HCT116 (cell line): Measurements from ENCODE around the gene TRIP13. TPM values are rescaled to one million over a fixed set of nuclear protein-coding genes. Genes with fewer than 3 reads are reported as not detected.

Source experiments
- ATAC-seq: fragments of 200-7000 bp; cut with Tn5 transposase; 2 replicates; pipeline ENCODE4 v1.9.1; 2020; ENCODE audit warnings: mild to moderate bottlenecking, moderate library complexity
- BruUV-seq: library from RNA; stranded (reverse); fragments of 400-500 nt; replicated peaks from 2 replicates; lab custom pipeline; 2021; lab: Mats Ljungman, UMichigan
- CTCF ChIA-PET: fragments of 300-600 bp; sonication (Branson Sonifier 250); formaldehyde crosslinking; loops from one replicate; lab custom pipeline; 2021; ENCODE audit warnings: antibody characterized with exemption; lab: Charles Lee
- POLR2A ChIA-PET: fragments of 300-600, 350-600 bp; sonication (Branson Sonifier 250); formaldehyde crosslinking; loops from one replicate; lab custom pipeline; 2021; ENCODE audit warnings: antibody characterized with exemption; lab: Charles Lee
- RAD21 ChIA-PET, 2 experiments: fragments of 300-600 bp; sonication (Branson Sonifier 250); formaldehyde crosslinking; loops; one replicate each; lab custom pipeline; 2023; ENCODE audit warnings: low total read pairs in 2 of 2; ENCODE audit not compliant: uncharacterized antibody in 2 of 2, unreplicated experiment in 2 of 2, low non-redundant PET in 1 of 2; lab: Charles Lee
- DNase-seq: peaks from one replicate; pipeline ENCODE4 v3.0.0-alpha.2; 2010; ENCODE audit warnings: low read depth, low spot score
- H2AFZ ChIP-seq: fragments of 200-600 bp; shearing (Covaris generic), sonication (generic); 2 replicates; pipeline ENCODE4 v1.6.1; 2017; ENCODE audit warnings: low read depth, mixed run types, mixed read lengths, antibody characterized with exemption, low read length; ENCODE audit not compliant: poor library complexity, severe bottlenecking
- H3K27ac ChIP-seq: 2 replicates; pipeline ENCODE4 v1.5.1; 2012; ENCODE audit warnings: low read depth, low read length
- H3K27me3 ChIP-seq: fragments of 200-600 bp; sonication (generic); 2 replicates; pipeline ENCODE4 v1.6.1; 2016; ENCODE audit warnings: mixed run types, low read length, mixed read lengths; ENCODE audit not compliant: insufficient read depth
- H3K36me3 ChIP-seq, 2 experiments: fragments of 200-500 bp in 1 of 2; fragments of 200-600 bp in 1 of 2; sonication (Bioruptor generic) in 1 of 2; sonication (generic) in 1 of 2; 2 replicates each; pipeline versions ENCODE4 v1.5.1 to v1.6.1; 2014 to 2016; ENCODE audit warnings: low read length in 2 of 2, inconsistent platforms in 1 of 2, mixed read lengths in 1 of 2, mixed run types in 1 of 2; ENCODE audit not compliant: insufficient read depth in 2 of 2, control insufficient read depth in 1 of 2
- H3K4me1 ChIP-seq, 2 experiments: fragments of 200-600 bp in 1 of 2; sonication (generic) in 1 of 2; 2 replicates each; pipeline versions ENCODE4 v1.5.1 to v1.6.1; 2012 to 2017; ENCODE audit warnings: low read length in 2 of 2, inconsistent platforms in 1 of 2, mild to moderate bottlenecking in 1 of 2, mixed read lengths in 1 of 2, mixed run types in 1 of 2, moderate library complexity in 1 of 2; ENCODE audit not compliant: insufficient read depth in 2 of 2, control insufficient read depth in 1 of 2
- H3K4me2 ChIP-seq: fragments of 200-600 bp; sonication (generic); 2 replicates; pipeline ENCODE4 v1.6.1; 2017; ENCODE audit warnings: mixed run types, low read length, mixed read lengths
- H3K4me3 ChIP-seq, 2 experiments: fragments of 200-600 bp in 1 of 2; sonication (generic) in 1 of 2; replicated peaks in 1 of 2; 2 replicates each; pipeline ENCODE4 v1.5.1; 2011 to 2016; ENCODE audit warnings: low read length in 2 of 2, control low read depth in 1 of 2, low read depth in 1 of 2, mild to moderate bottlenecking in 1 of 2, mixed read lengths in 1 of 2, mixed run types in 1 of 2
- H3K79me2 ChIP-seq: fragments of 200-600 bp; sonication (generic); 2 replicates; pipeline ENCODE4 v1.6.1; 2017; ENCODE audit warnings: mild to moderate bottlenecking, mixed run types, low read length, moderate library complexity, mixed read lengths; ENCODE audit not compliant: insufficient read depth
- H3K9ac ChIP-seq: fragments of 200-600 bp; sonication (generic); 2 replicates; pipeline ENCODE4 v1.6.1; 2016; ENCODE audit warnings: low read length, mixed read lengths
- H3K9me2 ChIP-seq: fragments of 200-600 bp; sonication (generic), shearing (Covaris generic); 2 replicates; pipeline ENCODE4 v1.6.1; 2017; ENCODE audit warnings: mixed run types, mild to moderate bottlenecking, moderate library complexity; ENCODE audit not compliant: insufficient read depth
- H3K9me3 ChIP-seq, 2 experiments: fragments of 200-500 bp in 1 of 2; fragments of 200-600 bp in 1 of 2; sonication (Bioruptor generic) in 1 of 2; sonication (generic) in 1 of 2; 2 replicates each; pipeline ENCODE4 v1.6.1; 2014 to 2017; ENCODE audit warnings: low read length in 2 of 2, mixed read lengths in 2 of 2, inconsistent platforms in 1 of 2, low read depth in 1 of 2, mild to moderate bottlenecking in 1 of 2, mixed run types in 1 of 2, moderate library complexity in 1 of 2; ENCODE audit not compliant: control insufficient read depth in 1 of 2, insufficient read depth in 1 of 2
- H4K20me1 ChIP-seq: fragments of 200-600 bp; sonication (generic), shearing (Covaris generic); 2 replicates; pipeline ENCODE4 v1.6.1; 2017; ENCODE audit warnings: mixed run types, mild to moderate bottlenecking, moderate library complexity; ENCODE audit not compliant: insufficient read depth
- ATF3 ChIP-seq: IDR thresholded peaks from 2 replicates; pipeline ENCODE4 v1.6.1; 2012
- CBX3 ChIP-seq: IDR thresholded peaks from 2 replicates; pipeline ENCODE4 v1.6.1; 2012; ENCODE audit warnings: low read depth
- CEBPB ChIP-seq: IDR thresholded peaks from 2 replicates; pipeline ENCODE4 v1.6.1; 2012; ENCODE audit warnings: low read depth
- EGR1 ChIP-seq: IDR thresholded peaks from 2 replicates; pipeline ENCODE4 v1.6.1; 2012; ENCODE audit warnings: low read depth
- ELF1 ChIP-seq: IDR thresholded peaks from 2 replicates; pipeline ENCODE4 v1.6.1; 2012; ENCODE audit warnings: low read depth, borderline replicate concordance
- EZH2phosphoT487 ChIP-seq: fragments of 200-600 bp; IDR thresholded peaks from 2 replicates; pipeline ENCODE4 v1.6.1; 2018; ENCODE audit warnings: antibody characterized with exemption, borderline replicate concordance
- FOSL1 ChIP-seq: IDR thresholded peaks from 2 replicates; pipeline ENCODE4 v1.6.1; 2012; ENCODE audit warnings: low read depth
- JUND ChIP-seq: IDR thresholded peaks from 2 replicates; pipeline ENCODE4 v1.6.1; 2012
- POLR2A ChIP-seq: IDR thresholded peaks from 2 replicates; pipeline ENCODE4 v1.7.0; 2011; ENCODE audit warnings: borderline replicate concordance; ENCODE audit not compliant: insufficient read depth, insufficient read length; ENCODE audit errors: extremely low read depth
- POLR2AphosphoS5 ChIP-seq: IDR thresholded peaks from 2 replicates; pipeline ENCODE4 v1.6.1; 2011; ENCODE audit warnings: mild to moderate bottlenecking, low read depth, low read length, moderate library complexity
- RAD21 ChIP-seq: IDR thresholded peaks from 2 replicates; pipeline ENCODE4 v1.6.1; 2012; ENCODE audit warnings: low read depth, mild to moderate bottlenecking
- REST ChIP-seq: IDR thresholded peaks from 2 replicates; pipeline ENCODE4 v1.6.1; 2012; ENCODE audit warnings: low read depth
- SP1 ChIP-seq: IDR thresholded peaks from 2 replicates; pipeline ENCODE4 v1.6.1; 2012; ENCODE audit warnings: low read depth
- SRF ChIP-seq: IDR thresholded peaks from 2 replicates; pipeline ENCODE4 v1.6.1; 2012; ENCODE audit warnings: low read depth
- TCF7L2 ChIP-seq: IDR thresholded peaks from 2 replicates; pipeline ENCODE4 v1.7.0; 2011; ENCODE audit warnings: borderline replicate concordance, inconsistent platforms; ENCODE audit not compliant: insufficient read depth, insufficient read length; ENCODE audit errors: extremely low read depth
- ZFX ChIP-seq: fragments of 450-650 bp; IDR thresholded peaks from 2 replicates; pipeline ENCODE4 v1.6.1; 2017
- ZNF274 ChIP-seq: fragments of 200-500 bp; sonication (Bioruptor generic); IDR thresholded peaks from 2 replicates; pipeline ENCODE4 v1.6.1; 2014; ENCODE audit warnings: mild to moderate bottlenecking, low read depth, low read length, inconsistent platforms
- intact Hi-C: fragments of 100-400 bp; cut with micrococcal nuclease; formaldehyde crosslinking; loops from 2 replicates; pipeline ENCODE4 v1.10.0; 2022
- total RNA-seq: library from RNA; stranded (reverse); gene quantifications from one replicate; pipeline ENCODE4 v1.2.1, GENCODE V29; 2021; ENCODE audit not compliant: unreplicated experiment
- TF ChIP-seq, protein P1 (sequence below): IDR thresholded peaks from 2 replicates; pipeline ENCODE4 v1.6.1; 2011; ENCODE audit warnings: mild to moderate bottlenecking, low read length, moderate library complexity; ENCODE audit not compliant: insufficient replicate concordance; ENCODE audit errors: extremely low read depth
- TF ChIP-seq, protein P2 (sequence below), 3 experiments: fragments of 200-600 bp in 1 of 3; sonication (generic) in 1 of 3; IDR thresholded peaks in 2 of 3; conservative IDR thresholded peaks in 1 of 3; 2 replicates each; pipeline ENCODE4 v1.5.1; 2012 to 2017; ENCODE audit warnings: low read depth in 2 of 3, low read length in 2 of 3, antibody characterized with exemption in 1 of 3, borderline replicate concordance in 1 of 3, control low read depth in 1 of 3, mild to moderate bottlenecking in 1 of 3, mixed read lengths in 1 of 3, mixed run types in 1 of 3, moderate library complexity in 1 of 3; ENCODE audit not compliant: insufficient read depth in 1 of 3
- TF ChIP-seq, protein P3 (sequence below): IDR thresholded peaks from 2 replicates; pipeline ENCODE4 v1.6.1; 2012

Gene TRIP13
- total RNA-seq, 1 experiment from 2014 or later: 45.0 TPM

DNA sequence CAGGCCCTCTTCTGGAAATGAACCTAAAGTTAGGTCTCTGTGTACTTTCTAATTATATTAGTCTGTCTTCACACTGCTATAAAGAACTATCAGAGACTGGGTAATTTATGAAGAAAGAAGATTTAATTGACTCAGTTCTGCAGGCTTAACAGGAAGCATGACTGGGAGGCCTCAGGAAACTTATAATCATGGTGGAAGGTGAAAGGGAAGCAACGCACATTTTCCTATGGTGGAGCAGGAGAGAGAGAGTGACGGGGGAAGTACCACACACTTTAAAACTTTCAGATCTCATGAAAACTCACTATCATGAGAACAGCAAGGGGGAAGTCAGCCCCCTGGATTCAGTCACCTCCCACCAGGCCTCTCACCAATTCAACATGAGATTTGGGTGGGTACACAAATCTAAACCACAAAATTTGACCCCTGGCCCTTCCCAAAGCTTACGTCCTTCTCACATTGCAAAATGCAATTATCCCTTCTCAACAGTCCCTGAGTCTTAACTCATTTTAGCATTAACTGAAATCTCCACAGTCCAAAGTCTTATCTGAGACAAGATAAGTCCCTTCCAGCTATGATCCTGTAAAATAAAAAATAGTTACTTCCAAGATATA is 40.7 kb downstream of the TRIP13 start:
- Histone ChIP-seq H3K27me3 (peaks cover 12% of the 10 kb centered on the region; the same call in 1 of the 2 replicates), H3K36me3 (no peaks in the 10 kb centered on the region), H3K4me1 (no peaks in the 10 kb centered on the region), H3K4me2 (no peak overlapping the region)
- TF ChIP-seq, protein P1, sequence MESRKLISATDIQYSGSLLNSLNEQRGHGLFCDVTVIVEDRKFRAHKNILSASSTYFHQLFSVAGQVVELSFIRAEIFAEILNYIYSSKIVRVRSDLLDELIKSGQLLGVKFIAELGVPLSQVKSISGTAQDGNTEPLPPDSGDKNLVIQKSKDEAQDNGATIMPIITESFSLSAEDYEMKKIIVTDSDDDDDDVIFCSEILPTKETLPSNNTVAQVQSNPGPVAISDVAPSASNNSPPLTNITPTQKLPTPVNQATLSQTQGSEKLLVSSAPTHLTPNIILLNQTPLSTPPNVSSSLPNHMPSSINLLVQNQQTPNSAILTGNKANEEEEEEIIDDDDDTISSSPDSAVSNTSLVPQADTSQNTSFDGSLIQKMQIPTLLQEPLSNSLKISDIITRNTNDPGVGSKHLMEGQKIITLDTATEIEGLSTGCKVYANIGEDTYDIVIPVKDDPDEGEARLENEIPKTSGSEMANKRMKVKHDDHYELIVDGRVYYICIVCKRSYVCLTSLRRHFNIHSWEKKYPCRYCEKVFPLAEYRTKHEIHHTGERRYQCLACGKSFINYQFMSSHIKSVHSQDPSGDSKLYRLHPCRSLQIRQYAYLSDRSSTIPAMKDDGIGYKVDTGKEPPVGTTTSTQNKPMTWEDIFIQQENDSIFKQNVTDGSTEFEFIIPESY: no peak
- TF ChIP-seq CBX3: no peak
- TF ChIP-seq FOSL1: no peak
- TF ChIP-seq ATF3: no peak
- no peak for TF ChIP-seq REST
- TF ChIP-seq, protein P2, sequence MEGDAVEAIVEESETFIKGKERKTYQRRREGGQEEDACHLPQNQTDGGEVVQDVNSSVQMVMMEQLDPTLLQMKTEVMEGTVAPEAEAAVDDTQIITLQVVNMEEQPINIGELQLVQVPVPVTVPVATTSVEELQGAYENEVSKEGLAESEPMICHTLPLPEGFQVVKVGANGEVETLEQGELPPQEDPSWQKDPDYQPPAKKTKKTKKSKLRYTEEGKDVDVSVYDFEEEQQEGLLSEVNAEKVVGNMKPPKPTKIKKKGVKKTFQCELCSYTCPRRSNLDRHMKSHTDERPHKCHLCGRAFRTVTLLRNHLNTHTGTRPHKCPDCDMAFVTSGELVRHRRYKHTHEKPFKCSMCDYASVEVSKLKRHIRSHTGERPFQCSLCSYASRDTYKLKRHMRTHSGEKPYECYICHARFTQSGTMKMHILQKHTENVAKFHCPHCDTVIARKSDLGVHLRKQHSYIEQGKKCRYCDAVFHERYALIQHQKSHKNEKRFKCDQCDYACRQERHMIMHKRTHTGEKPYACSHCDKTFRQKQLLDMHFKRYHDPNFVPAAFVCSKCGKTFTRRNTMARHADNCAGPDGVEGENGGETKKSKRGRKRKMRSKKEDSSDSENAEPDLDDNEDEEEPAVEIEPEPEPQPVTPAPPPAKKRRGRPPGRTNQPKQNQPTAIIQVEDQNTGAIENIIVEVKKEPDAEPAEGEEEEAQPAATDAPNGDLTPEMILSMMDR (IDR thresholded peaks at IDR 0.05 in 2 of 3, conservative IDR thresholded peaks at IDR 0.05 in 1 of 3; ENCODE audit: borderline replicate concordance in 1 of 3, insufficient read depth in 1 of 3, low read depth in 2 of 3, low read length in 2 of 3): no peak
- no peak for TF ChIP-seq ZNF274
- TF ChIP-seq RAD21: no peak
- no peak for TF ChIP-seq JUND
- no peak for TF ChIP-seq EGR1
- no peak for TF ChIP-seq EZH2phosphoT487
- no peak for TF ChIP-seq CEBPB
- no peak for TF ChIP-seq ELF1
- no peak for TF ChIP-seq SRF
- TF ChIP-seq POLR2AphosphoS5: no peak
- no peak for TF ChIP-seq ZFX
- TF ChIP-seq TCF7L2: no peak
- TF ChIP-seq POLR2A: no peak
- TF ChIP-seq SP1: no peak
- TF ChIP-seq, protein P3, sequence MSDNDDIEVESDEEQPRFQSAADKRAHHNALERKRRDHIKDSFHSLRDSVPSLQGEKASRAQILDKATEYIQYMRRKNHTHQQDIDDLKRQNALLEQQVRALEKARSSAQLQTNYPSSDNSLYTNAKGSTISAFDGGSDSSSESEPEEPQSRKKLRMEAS: no peak
- TF ChIP-seq, all 23 proteins: peak for 0
- no peak overlapping the region for H3K27ac ChIP-seq
- H3K9me2 ChIP-seq: no peaks in the 10 kb centered on the region
- CTCF ChIA-PET: interaction anchor here (1.7 to 2.2 kb wide), 4 partner anchors 9 to 235 kb away, joined by 4 to 26 read pairs (median 18); no protein-coding TSS in a partner anchor
- ATAC-seq (no peak), DNase-seq (no peak)
- RAD21 ChIA-PET: interaction anchor here in 1 of 2 experiments (1.8 kb wide), 1 partner anchor 234 kb away, joined by 5 read pairs; no protein-coding TSS in a partner anchor
- BruUV-seq: no TSS peak
- POLR2A ChIA-PET: no interaction called here
- no peaks in the 10 kb centered on the region for H4K20me1 ChIP-seq
- no peak overlapping the region for H2AFZ ChIP-seq
- no peak overlapping the region for H3K4me3 ChIP-seq
- intact Hi-C loops: no loop called here
- no peaks in the 10 kb centered on the region for H3K79me2 ChIP-seq
- no peak overlapping the region for H3K9ac ChIP-seq
- H3K9me3 ChIP-seq: no peaks in the 10 kb centered on the region
